Testis (tissue), 3 donors: Measurements from ENCODE around the gene IFNGR1. TPM values are rescaled to one million over a fixed set of nuclear protein-coding genes. Genes with fewer than 3 reads are reported as not detected.
"Not testable (repeated sequence)": the region's sequence is repeated elsewhere in the genome, so short reads cannot be mapped to it uniquely, and the experiment has no call there.

Experiments used
- DNase-seq: peaks from one replicate; pipeline ENCODE4 v3.0.0-alpha.2; 2019
- H3K27ac ChIP-seq, 2 donors: fragments of 200-600 bp; sonication (generic); one replicate each; pipeline ENCODE4 v1.5.1; 2019
- H3K27me3 ChIP-seq: fragments of 200-600 bp; sonication (generic); one replicate; pipeline ENCODE4 v1.5.1; 2019
- H3K36me3 ChIP-seq: fragments of 200-600 bp; sonication (generic); one replicate; pipeline ENCODE4 v1.5.1; 2017; ENCODE audit warnings: low read depth; ENCODE audit errors: missing control alignments
- H3K4me1 ChIP-seq: fragments of 200-600 bp; sonication (generic); one replicate; pipeline ENCODE4 v1.5.1; 2019
- H3K4me3 ChIP-seq, 2 donors: fragments of 200-600 bp; sonication (generic); one replicate each; pipeline ENCODE4 v1.5.1; 2017 to 2019
- H3K9me3 ChIP-seq: fragments of 200-600 bp; sonication (generic); one replicate; pipeline ENCODE4 v1.5.1; 2017
- POLR2A ChIP-seq: fragments of 450-650 bp; IDR thresholded peaks from one replicate; pipeline ENCODE4 v1.6.1; 2017; ENCODE audit warnings: antibody characterized with exemption, mild to moderate bottlenecking, moderate library complexity
- WGBS, 2 donors: methylation state at CpG; one replicate each; pipeline ENCODE4 v1.1.5; 2018; 5-methylcytosine and 5-hydroxymethylcytosine counted together
- intact Hi-C: fragments of 100-400 bp; cut with DNase I; formaldehyde crosslinking; loops from one replicate; pipeline ENCODE4 v1.15.1; 2023; ENCODE audit warnings: low total_unique reads
- polyA plus RNA-seq: library from polyadenylated mRNA; stranded (reverse); fragments of 350-450 nt; fragmentation: Illumina TruSeq; extraction: RNeasy Lipid Tissue Mini Kit (QIAGEN cat#74804); gene quantifications from one replicate; pipeline ENCODE4 v1.2.3, GENCODE V29; 2014; ENCODE audit warnings: low read depth, low replicate concordance; ENCODE audit not compliant: insufficient read depth
- total RNA-seq, 2 donors: library from RNA; depleted of rRNA; stranded (reverse); fragments of >200 nt; gene quantifications; one replicate each; pipeline ENCODE4 v1.2.3, GENCODE V29; 2016
- TF ChIP-seq, protein P1 (sequence below), 3 experiments: fragments of 450-650 bp in 2 of 3; fragments of 200-600 bp in 1 of 3; sonication (generic) in 1 of 3; IDR thresholded peaks; one replicate each; pipeline ENCODE4 v1.5.1; 2016 to 2019; ENCODE audit warnings: antibody characterized with exemption in 3 of 3, mild to moderate bottlenecking in 2 of 3, moderate library complexity in 1 of 3

The IFNGR1 gene
- total and polyA plus RNA-seq, 3 donors from 2014 or later = 46.4 to 49.6 (median 47.8) TPM

DNA sequence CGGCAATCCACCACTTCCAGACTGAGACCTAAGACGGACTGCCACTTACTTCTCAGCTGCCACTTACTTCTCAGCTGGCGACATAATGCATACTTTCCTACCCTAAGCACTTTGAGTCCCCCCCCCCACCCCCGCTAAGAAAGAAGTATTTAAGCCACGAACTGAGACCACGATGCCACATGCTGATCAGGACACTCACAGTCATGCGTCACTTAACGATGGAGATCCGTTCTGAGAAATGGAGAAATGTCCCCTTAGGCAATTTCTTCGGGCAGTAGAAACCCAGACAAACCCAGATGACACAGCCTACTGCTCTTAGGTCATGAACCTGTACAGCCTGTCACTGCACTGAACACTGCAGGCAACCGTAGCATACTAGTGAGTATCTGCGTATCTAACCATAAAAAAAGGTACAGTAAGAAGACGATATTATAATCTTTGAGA, 690 bp downstream of the IFNGR1 start:
- TF ChIP-seq, protein P1, sequence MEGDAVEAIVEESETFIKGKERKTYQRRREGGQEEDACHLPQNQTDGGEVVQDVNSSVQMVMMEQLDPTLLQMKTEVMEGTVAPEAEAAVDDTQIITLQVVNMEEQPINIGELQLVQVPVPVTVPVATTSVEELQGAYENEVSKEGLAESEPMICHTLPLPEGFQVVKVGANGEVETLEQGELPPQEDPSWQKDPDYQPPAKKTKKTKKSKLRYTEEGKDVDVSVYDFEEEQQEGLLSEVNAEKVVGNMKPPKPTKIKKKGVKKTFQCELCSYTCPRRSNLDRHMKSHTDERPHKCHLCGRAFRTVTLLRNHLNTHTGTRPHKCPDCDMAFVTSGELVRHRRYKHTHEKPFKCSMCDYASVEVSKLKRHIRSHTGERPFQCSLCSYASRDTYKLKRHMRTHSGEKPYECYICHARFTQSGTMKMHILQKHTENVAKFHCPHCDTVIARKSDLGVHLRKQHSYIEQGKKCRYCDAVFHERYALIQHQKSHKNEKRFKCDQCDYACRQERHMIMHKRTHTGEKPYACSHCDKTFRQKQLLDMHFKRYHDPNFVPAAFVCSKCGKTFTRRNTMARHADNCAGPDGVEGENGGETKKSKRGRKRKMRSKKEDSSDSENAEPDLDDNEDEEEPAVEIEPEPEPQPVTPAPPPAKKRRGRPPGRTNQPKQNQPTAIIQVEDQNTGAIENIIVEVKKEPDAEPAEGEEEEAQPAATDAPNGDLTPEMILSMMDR (IDR thresholded peaks at IDR 0.05) = no peak
- no peak for TF ChIP-seq POLR2A
- no peaks in the 10 kb centered on the region for H3K9me3 ChIP-seq
- intact Hi-C loops = no loop called here
- peaks cover 46% of the 10 kb centered on the region for H3K4me1 ChIP-seq
- H3K27me3 ChIP-seq = no peaks in the 10 kb centered on the region
- H3K27ac ChIP-seq = peak overlapping the region; percentile 97
- DNase-seq = peak; percentile 65
- no peaks in the 10 kb centered on the region for H3K36me3 ChIP-seq
- 0% methylated on average over 13 of the region's 13 CpGs for WGBS, 2 donors
- H3K4me3 ChIP-seq = peak overlapping the region; percentile 87 to 97

DNA sequence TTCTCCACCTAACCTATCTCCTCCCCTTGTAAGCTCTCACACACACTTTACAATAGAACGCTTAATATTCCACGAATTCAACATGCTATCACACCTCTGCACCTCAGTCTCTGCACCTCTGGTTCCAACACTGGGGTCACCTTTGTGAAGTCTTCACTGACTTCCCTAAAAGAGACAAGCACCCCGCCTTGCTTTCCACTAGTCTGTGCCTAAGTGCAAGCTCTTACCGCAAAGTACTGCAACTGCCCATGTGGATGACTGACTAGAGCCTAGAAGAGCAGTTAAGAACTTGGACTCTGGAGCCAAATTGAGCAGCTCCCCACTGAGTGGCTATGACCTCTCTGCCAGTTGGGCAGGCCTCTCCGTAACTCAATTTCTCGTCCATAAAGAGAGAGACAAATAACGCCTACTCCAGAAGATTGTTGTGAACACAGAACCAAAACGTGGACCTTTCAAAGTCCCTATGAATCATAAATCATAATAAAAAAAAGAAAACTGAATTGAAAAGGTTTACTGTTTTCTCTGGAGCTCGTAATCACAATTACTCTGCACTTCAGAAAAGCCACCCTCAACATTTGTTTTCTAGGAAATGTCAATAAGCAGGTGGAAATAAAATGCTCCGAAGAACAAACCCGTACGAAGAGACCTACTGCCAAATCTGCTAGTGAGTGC, 1.2 kb downstream of the IFNGR1 start:
- Histone ChIP-seq H3K4me1 (peaks cover 49% of the 10 kb centered on the region), H3K36me3 (no peaks in the 10 kb centered on the region), H3K27ac (peak overlapping the region; percentile 97), H3K4me3 (peak overlapping the region; percentile 87 to 97), H3K9me3 (no peaks in the 10 kb centered on the region), H3K27me3 (no peaks in the 10 kb centered on the region)
- WGBS, 2 donors = 10 to 31% methylated on average over 12 of the region's 12 CpGs
- DNase-seq = peak; percentile 24
- intact Hi-C loops = no loop called here
- TF ChIP-seq POLR2A = no peak
- TF ChIP-seq, protein P1 (IDR thresholded peaks at IDR 0.05) = no peak

- peaks cover 46% of the 10 kb centered on the region for H3K4me1 ChIP-seq
- no peaks in the 10 kb centered on the region for H3K36me3 ChIP-seq
- intact Hi-C loops = no loop called here
- 41 to 47% methylated on average over 12 of the region's 12 CpGs for WGBS, 2 donors
- no peaks in the 10 kb centered on the region for H3K27me3 ChIP-seq
- H3K4me3 ChIP-seq = peak overlapping the region; percentile 87 to 97
- peak overlapping the region; percentile 97 for H3K27ac ChIP-seq
- no peak for TF ChIP-seq POLR2A
- TF ChIP-seq, protein P1 (IDR thresholded peaks at IDR 0.05) = no peak
- DNase-seq = peak; percentile 28
- H3K9me3 ChIP-seq = no peaks in the 10 kb centered on the region
Observed at GRCh38 chr6:137216875-137217553, 2.2 kb downstream of the IFNGR1 start.

DNA sequence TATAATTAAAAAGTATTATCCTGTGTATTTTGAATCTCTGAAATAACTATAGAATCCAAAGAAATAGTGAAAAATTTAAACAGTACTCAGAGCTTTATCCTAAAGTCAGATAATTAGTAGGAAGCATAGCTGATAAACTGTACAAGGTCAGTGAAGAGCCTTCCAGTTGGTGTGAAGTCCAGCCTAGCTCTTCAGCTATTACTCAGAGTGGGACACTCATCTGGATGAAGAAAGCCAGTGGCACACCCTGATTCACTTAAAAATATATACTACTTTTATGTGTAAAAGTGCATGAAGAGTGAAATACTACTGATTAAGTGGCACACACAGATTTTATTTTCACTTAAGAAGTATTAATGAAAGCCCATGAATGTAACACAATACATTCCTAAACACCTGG, 3.1 kb downstream of the IFNGR1 start:
- no peaks in the 10 kb centered on the region for H3K9me3 ChIP-seq
- no peaks in the 10 kb centered on the region for H3K27me3 ChIP-seq
- H3K27ac ChIP-seq = peak overlapping the region; percentile 97
- H3K4me1 ChIP-seq = peaks cover 42% of the 10 kb centered on the region
- no peak for DNase-seq
- no peaks in the 10 kb centered on the region for H3K36me3 ChIP-seq
- H3K4me3 ChIP-seq = no peak overlapping the region
- intact Hi-C loops = no loop called here
- TF ChIP-seq, protein P1 (IDR thresholded peaks at IDR 0.05) = no peak
- TF ChIP-seq POLR2A = no peak

DNA sequence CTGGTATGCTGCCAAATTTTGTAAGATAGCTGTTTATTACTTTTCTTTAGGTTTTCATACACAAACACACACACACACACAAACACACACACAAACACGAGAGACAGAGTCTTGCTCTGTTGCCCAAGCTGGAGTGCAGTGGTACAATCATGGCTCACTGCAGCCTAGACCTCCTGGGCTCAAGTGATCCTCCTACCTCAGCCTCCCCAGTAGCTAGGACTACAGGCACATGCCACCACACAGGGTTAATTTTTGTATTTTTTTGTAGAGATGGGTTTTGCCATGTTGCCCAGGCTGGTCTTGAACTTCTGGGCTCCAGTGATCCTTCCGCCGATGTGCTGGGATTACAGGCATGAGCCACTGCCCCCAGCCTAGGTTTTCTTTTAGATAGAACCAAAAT, 3.6 kb downstream of the IFNGR1 start:
- H3K4me1 ChIP-seq = peaks cover 42% of the 10 kb centered on the region
- WGBS, 2 donors = 86 to 91% methylated on average over 3 of the region's 3 CpGs
- not testable (repeated sequence) for H3K27ac ChIP-seq

More for the DNA sequence above, 3.6 kb downstream of the IFNGR1 start:
- H3K27me3 ChIP-seq, H3K36me3 ChIP-seq, DNase-seq, H3K4me3 ChIP-seq, intact Hi-C loops, H3K9me3 ChIP-seq: not testable (repeated sequence)
